ENCODE measurements around the gene NSUN7. TPM values are rescaled to one million over a fixed set of nuclear protein-coding genes. Genes with fewer than 3 reads are reported as not detected.

The NSUN7 gene
- total and polyA plus RNA-seq, 9 of the 15 experiments (the other 6 are each of a cell fraction or from before 2014, with no cell fraction given): not detected

- FAIRE-seq: no peak
- no peaks in the 10 kb centered on the region for H3K79me2 ChIP-seq (ENCODE audit: control insufficient read depth, insufficient read depth, low read length)
- ChIA-PET CTCF (ENCODE audit: low intra/inter-chr PET ratio) (no interaction called here), POLR2A (no interaction called here)
- peaks cover 19 to 64% of the 10 kb centered on the region in 2 experiments for H3K27me3 ChIP-seq (ENCODE audit: control insufficient read depth in 2 of 2, insufficient read depth in 2 of 2, low read length in 2 of 2)
- no peak overlapping the region for H3K27ac ChIP-seq (ENCODE audit: extremely low read depth, low read depth, low read length)
- DNase-seq (ENCODE audit: extremely low read depth in 1 of 4, low spot score in 3 of 4): no peak
- peaks cover 2% of the 10 kb centered on the region for H3K9me1 ChIP-seq (ENCODE audit: control insufficient read depth, insufficient read depth, low read length)
- WGBS (ENCODE audit: insufficient coverage, low coverage, missing lambda C conversion rate): under 1% methylated on average over 9 of the region's 9 CpGs
- H3K4me2 ChIP-seq (ENCODE audit: insufficient read depth, low read length): no peak overlapping the region
- no peaks in the 10 kb centered on the region for H4K20me1 ChIP-seq (replicated peaks; ENCODE audit: control insufficient read depth, insufficient read depth, low read length)
- H3K4me3 ChIP-seq: no peak overlapping the region
- ATAC-seq: no peak
- in situ Hi-C loops (cut with MboI): no loop called here
- no TSS peak for BruUV-seq (replicated peaks)
- TF ChIP-seq BRD9 (IDR thresholded peaks at IDR 0.05; ENCODE audit: low read depth, partially characterized antibody) (no peak), ZNF644 (tag; IDR thresholded peaks at IDR 0.05; ENCODE audit: low read depth) (no peak), KDM5B (IDR thresholded peaks at IDR 0.05; ENCODE audit: insufficient replicate concordance, low read depth, low read length) (no peak), ZNF436 (CRISPR knock-in tag; IDR thresholded peaks at IDR 0.05) (no peak)
- intact Hi-C loops (cut with micrococcal nuclease): no loop called here
- H3K9me3 ChIP-seq (replicated peaks; ENCODE audit: control insufficient read depth, insufficient read depth, low read depth, low read length): no peaks in the 10 kb centered on the region
- H2AFZ ChIP-seq (ENCODE audit: low read depth, low read length): no peak overlapping the region
- no peaks in the 10 kb centered on the region for H3K4me1 ChIP-seq (replicated peaks in 1 of 2; ENCODE audit: control insufficient read depth in 2 of 2, insufficient read depth in 2 of 2, low read length in 2 of 2)
- no peak overlapping the region for H3K9ac ChIP-seq (ENCODE audit: insufficient read depth in 1 of 2, low read depth in 2 of 2, low read length in 2 of 2)
- no peaks in the 10 kb centered on the region for H3K36me3 ChIP-seq (ENCODE audit: control insufficient read depth, insufficient read depth, low read length)
Measured at GRCh38 chr4:40828661-40829060, 78.9 kb downstream of the NSUN7 start.

GRCh38 chr4:40829586-40829985 lies 79.8 kb downstream of the NSUN7 start:
- Histone ChIP-seq H3K9ac (ENCODE audit: insufficient read depth in 1 of 2, low read depth in 2 of 2, low read length in 2 of 2) (no peak overlapping the region), H2AFZ (ENCODE audit: low read depth, low read length) (no peak overlapping the region), H3K4me1 (replicated peaks in 1 of 2; ENCODE audit: control insufficient read depth in 2 of 2, insufficient read depth in 2 of 2, low read length in 2 of 2) (no peaks in the 10 kb centered on the region), H3K79me2 (ENCODE audit: control insufficient read depth, insufficient read depth, low read length) (no peaks in the 10 kb centered on the region), H4K20me1 (replicated peaks; ENCODE audit: control insufficient read depth, insufficient read depth, low read length) (no peaks in the 10 kb centered on the region), H3K9me1 (ENCODE audit: control insufficient read depth, insufficient read depth, low read length) (peaks cover 2% of the 10 kb centered on the region), H3K9me3 (replicated peaks; ENCODE audit: control insufficient read depth, insufficient read depth, low read depth, low read length) (no peaks in the 10 kb centered on the region), H3K4me3 (no peak overlapping the region), H3K36me3 (ENCODE audit: control insufficient read depth, insufficient read depth, low read length) (no peaks in the 10 kb centered on the region), H3K27me3 (ENCODE audit: control insufficient read depth in 2 of 2, insufficient read depth in 2 of 2, low read length in 2 of 2) (peaks cover 27 to 73% of the 10 kb centered on the region in 2 experiments), H3K27ac (ENCODE audit: extremely low read depth, low read depth, low read length) (no peak overlapping the region), H3K4me2 (ENCODE audit: insufficient read depth, low read length) (no peak overlapping the region)
- ATAC-seq (no peak), FAIRE-seq (no peak), DNase-seq (ENCODE audit: extremely low read depth in 1 of 4, low spot score in 3 of 4) (no peak)
- 3% methylated on average over 3 of the region's 4 CpGs for WGBS (ENCODE audit: insufficient coverage, low coverage, missing lambda C conversion rate)
- intact Hi-C loops (cut with micrococcal nuclease) (no loop called here), in situ Hi-C loops (cut with MboI) (no loop called here)
- TF ChIP-seq NR3C1 (CRISPR knock-in tag; IDR thresholded peaks at IDR 0.05): no peak
- TF ChIP-seq MECOM (CRISPR knock-in tag; IDR thresholded peaks at IDR 0.05): no peak
- POLR2A ChIA-PET: interaction anchor here (0.6 kb wide), 2 partner anchors 60 to 61 kb away, joined by 3 to 4 read pairs; no protein-coding TSS in a partner anchor
- CTCF ChIA-PET (ENCODE audit: low intra/inter-chr PET ratio): no interaction called here
- BruUV-seq (replicated peaks): no TSS peak

Measured in K562 (cell line).